Naive thymus-derived CD8-positive, alpha-beta T cell (primary cell): ENCODE data around the gene PCDH12. TPM values are rescaled to one million over a fixed set of nuclear protein-coding genes. Genes with fewer than 3 reads are reported as not detected.

Experiments
- ATAC-seq, 2 donors: fragments of 150-1000 bp; cut with Tn5 transposase in 1 of 2; sonication (Bioruptor Pico), chemical (Tn5 transposase) in 1 of 2; 1 replicate in 1 of 2; 2 replicates in 1 of 2; pipeline ENCODE4 v1.10.0; 2021; ENCODE audit warnings: mild to moderate bottlenecking in 2 of 2, moderate library complexity in 2 of 2
- POLR2A ChIA-PET: fragments of 350-600 bp; sonication (Branson Sonifier 250); formaldehyde crosslinking; loops from one replicate; lab custom pipeline; 2021; ENCODE audit warnings: antibody characterized with exemption; lab: Charles Lee
- DNase-seq, 10 donors: peaks; one replicate each; pipeline versions ENCODE4 v3.0.0 to v3.0.0-alpha.2; 2020 to 2022
- H3K27ac Mint-ChIP-seq, 10 donors: one replicate each; pipeline ENCODE4 v1.8.0; 2020 to 2022; ENCODE audit warnings: mild to moderate bottlenecking in 10 of 10, mixed read lengths in 10 of 10, moderate library complexity in 4 of 10, inconsistent platforms in 1 of 10
- H3K27me3 Mint-ChIP-seq, 5 donors: one replicate each; pipeline ENCODE4 v1.8.0; 2021 to 2022; ENCODE audit warnings: mixed read lengths in 5 of 5
- H3K36me3 Mint-ChIP-seq, 3 donors: one replicate each; pipeline ENCODE4 v1.8.0; 2020 to 2022; ENCODE audit warnings: mixed read lengths in 3 of 3, mild to moderate bottlenecking in 2 of 3, inconsistent platforms in 1 of 3
- H3K4me1 Mint-ChIP-seq, 4 donors: one replicate each; pipeline ENCODE4 v1.8.0; 2021 to 2022; ENCODE audit warnings: mixed read lengths in 4 of 4
- H3K4me3 Mint-ChIP-seq, 10 donors: one replicate each; pipeline ENCODE4 v1.8.0; 2020 to 2022; ENCODE audit warnings: mild to moderate bottlenecking in 10 of 10, mixed read lengths in 10 of 10, moderate library complexity in 6 of 10, inconsistent platforms in 1 of 10
- H3K9me3 Mint-ChIP-seq, 9 donors: one replicate each; pipeline ENCODE4 v1.8.0; 2020 to 2022; ENCODE audit warnings: mixed read lengths in 9 of 9, mild to moderate bottlenecking in 3 of 9, inconsistent platforms in 1 of 9, moderate library complexity in 1 of 9
- polyA plus RNA-seq, 3 donors: library from polyadenylated mRNA; unstranded; fragments of 300-500 nt; fragmentation: Illumina TruSeq; gene quantifications; one replicate each; pipeline ENCODE4 v1.2.3, GENCODE V29; 2021
- total RNA-seq, 8 experiments: library from RNA in 2 of 8; stranded (reverse) in 2 of 8; gene quantifications; one replicate each; pipeline ENCODE4 v1.2.3 and lab custom pipeline; 2021 to 2026

The PCDH12 gene
- total and polyA plus RNA-seq, 5 experiments from 2014 or later: 0.07 to 0.21 (median 0.07) TPM; not detected in 2

DNA sequence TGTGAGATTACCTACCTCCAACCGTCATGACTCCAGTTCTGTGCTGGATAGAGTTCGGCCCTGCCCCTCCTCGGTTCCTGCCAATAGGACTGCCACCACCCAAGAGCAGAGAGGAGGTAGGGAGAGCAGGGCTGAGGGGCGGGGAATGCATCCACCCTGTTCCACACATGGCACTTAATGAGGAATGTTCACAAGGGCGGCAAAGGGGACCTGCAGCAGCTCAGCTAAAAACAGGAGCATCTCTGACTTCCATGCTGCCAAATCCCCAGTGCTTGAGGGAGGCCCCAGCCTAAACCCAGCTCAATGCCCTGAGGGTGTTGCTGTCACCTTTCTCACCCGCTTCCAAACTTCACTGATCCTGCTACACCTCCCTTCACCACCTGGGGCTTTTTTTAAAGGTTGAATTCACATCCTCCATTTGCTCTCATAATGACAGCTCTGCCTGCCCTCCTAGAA is 42.1 kb downstream of the PCDH12 start:
- H3K4me1 Mint-ChIP-seq: peaks cover 5 to 15% (median 11%) of the 10 kb centered on the region in 4 donors
- no peak overlapping the region for H3K4me3 Mint-ChIP-seq
- H3K9me3 Mint-ChIP-seq: no peaks in the 10 kb centered on the region
- POLR2A ChIA-PET: interaction anchor here (0.6 to 3.4 kb wide), 3 partner anchors 7 to 53 kb away, joined by 3 to 16 read pairs (median 3); partner anchors contain the start of genes DELE1 and RNF14
- H3K27ac Mint-ChIP-seq: no peak overlapping the region
- H3K27me3 Mint-ChIP-seq: peaks cover 22 to 42% (median 23%) of the 10 kb centered on the region in 5 donors
- DNase-seq: no peak
- no peak for ATAC-seq
- no peaks in the 10 kb centered on the region for H3K36me3 Mint-ChIP-seq

DNA sequence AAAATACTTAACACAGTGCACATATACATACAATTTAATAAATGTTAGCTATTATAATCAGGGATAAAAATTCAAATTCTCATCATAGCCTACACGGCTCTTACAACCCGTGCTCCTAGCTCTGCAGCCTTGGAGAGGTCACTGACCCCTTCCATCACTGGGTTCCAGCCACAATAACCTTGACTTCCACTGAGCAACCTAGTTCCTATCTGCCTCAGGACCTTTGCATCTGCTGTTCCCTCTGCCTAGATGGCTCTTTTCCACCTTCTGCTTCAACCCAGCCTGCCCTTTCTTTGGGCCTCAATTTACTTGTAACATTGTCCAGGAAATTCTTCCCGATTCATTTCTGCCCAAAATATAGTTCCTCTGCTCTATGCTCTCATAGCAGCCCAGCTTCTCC is 43.2 kb downstream of the PCDH12 start:
- no peak for DNase-seq
- POLR2A ChIA-PET: interaction anchor here (0.5 to 3.4 kb wide), 4 partner anchors 9 to 595 kb away, joined by 3 to 16 read pairs (median 3); partner anchors contain the start of genes DELE1 and RNF14
- H3K9me3 Mint-ChIP-seq: no peaks in the 10 kb centered on the region
- peaks cover 22 to 42% (median 23%) of the 10 kb centered on the region in 5 donors for H3K27me3 Mint-ChIP-seq
- peak overlapping the region in 3 of 10 donors; percentile 9 to 52 (median 35) for H3K27ac Mint-ChIP-seq
- peaks cover 5 to 15% (median 11%) of the 10 kb centered on the region in 4 donors for H3K4me1 Mint-ChIP-seq
- H3K36me3 Mint-ChIP-seq: no peaks in the 10 kb centered on the region
- no peak for ATAC-seq
- peak overlapping the region; percentile 42 to 82 (median 64) for H3K4me3 Mint-ChIP-seq

DNA sequence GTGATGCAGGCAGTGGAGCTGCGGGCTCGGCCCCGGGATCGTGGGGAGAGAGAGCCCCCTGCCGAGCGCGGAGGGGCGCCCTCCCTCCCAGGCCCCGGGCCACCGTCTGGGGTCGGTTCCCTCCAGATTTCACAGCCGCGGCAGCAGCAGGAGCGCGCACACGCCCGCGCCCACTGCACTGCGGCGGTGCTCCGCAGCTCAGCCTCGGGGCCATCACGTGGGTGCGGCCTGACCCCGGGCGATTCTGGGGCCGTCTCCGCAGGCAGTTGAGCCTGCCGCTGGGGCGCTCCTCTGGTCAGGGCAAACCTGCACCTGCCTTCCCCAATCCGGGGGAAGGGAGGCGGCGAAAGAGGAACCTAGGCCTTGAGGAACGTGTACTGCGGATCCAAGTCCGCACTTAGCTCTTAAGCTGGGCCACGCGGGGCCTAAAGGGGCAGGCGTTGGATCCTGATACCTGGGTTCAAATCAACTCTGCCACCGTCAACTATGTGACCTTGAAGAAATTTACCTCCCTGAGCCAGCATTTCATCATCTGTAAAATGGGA is 43.7 kb downstream of the PCDH12 start:
- Mint-ChIP-seq H3K36me3 (no peaks in the 10 kb centered on the region), H3K27ac (peak overlapping the region in 1 of 10 donors; percentile 48), H3K27me3 (peaks cover 22 to 42% (median 23%) of the 10 kb centered on the region in 5 donors), H3K4me1 (peaks cover 5 to 15% (median 11%) of the 10 kb centered on the region in 4 donors), H3K9me3 (no peaks in the 10 kb centered on the region), H3K4me3 (peak overlapping the region; percentile 42 to 82 (median 72))
- ATAC-seq (peak; percentile 79 to 97), DNase-seq (peak in 9 of 10 donors; percentile 11 to 64 (median 29))
- POLR2A ChIA-PET: interaction anchor here (0.6 to 3.4 kb wide), 4 partner anchors 9 to 211 kb away, joined by 3 to 16 read pairs (median 3); partner anchors contain the start of gene DELE1

DNA sequence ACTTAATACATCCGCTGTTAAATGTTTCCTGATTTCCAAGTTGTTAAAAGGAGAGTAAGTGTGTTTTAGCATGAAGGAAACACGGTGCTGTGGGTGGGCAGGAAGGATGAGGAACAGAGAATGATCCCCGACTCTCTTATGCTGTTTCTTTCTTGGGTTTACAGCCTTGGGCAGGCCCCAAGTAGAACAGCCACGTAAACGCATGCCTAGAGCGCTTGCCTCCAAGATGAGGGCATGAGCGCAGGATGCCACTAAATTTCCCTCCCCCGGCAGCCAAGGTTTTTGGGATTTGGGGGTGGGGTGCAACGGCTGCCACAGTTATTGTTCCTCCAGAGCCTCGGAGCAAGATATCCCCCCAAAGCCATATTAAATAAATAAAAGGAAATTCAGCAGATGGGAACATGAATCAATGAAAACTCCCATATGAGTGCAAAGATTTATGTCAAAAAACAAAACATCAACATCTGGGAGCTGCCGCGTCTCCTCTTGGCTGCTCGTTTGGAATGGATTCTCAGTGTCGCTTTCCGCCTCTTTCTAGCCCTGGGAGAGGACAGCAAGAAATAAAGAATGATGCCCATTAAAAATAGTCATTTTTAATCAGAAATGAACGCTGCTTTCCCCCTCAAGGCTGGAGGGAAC is 44.3 kb downstream of the PCDH12 start:
- no peaks in the 10 kb centered on the region for H3K9me3 Mint-ChIP-seq
- ATAC-seq (peak in 1 of 2 donors; percentile 25), DNase-seq (no peak)
- H3K27ac Mint-ChIP-seq: peak overlapping the region in 3 of 10 donors; percentile 3 to 48 (median 33)
- peak overlapping the region; percentile 42 to 78 (median 72) for H3K4me3 Mint-ChIP-seq
- H3K36me3 Mint-ChIP-seq: no peaks in the 10 kb centered on the region
- peaks cover 5 to 15% (median 11%) of the 10 kb centered on the region in 4 donors for H3K4me1 Mint-ChIP-seq
- peaks cover 22 to 42% (median 23%) of the 10 kb centered on the region in 5 donors for H3K27me3 Mint-ChIP-seq
- POLR2A ChIA-PET: interaction anchor here (0.6 to 3.4 kb wide), 4 partner anchors 10 to 210 kb away, joined by 3 to 16 read pairs (median 3); partner anchors contain the start of gene DELE1

DNA sequence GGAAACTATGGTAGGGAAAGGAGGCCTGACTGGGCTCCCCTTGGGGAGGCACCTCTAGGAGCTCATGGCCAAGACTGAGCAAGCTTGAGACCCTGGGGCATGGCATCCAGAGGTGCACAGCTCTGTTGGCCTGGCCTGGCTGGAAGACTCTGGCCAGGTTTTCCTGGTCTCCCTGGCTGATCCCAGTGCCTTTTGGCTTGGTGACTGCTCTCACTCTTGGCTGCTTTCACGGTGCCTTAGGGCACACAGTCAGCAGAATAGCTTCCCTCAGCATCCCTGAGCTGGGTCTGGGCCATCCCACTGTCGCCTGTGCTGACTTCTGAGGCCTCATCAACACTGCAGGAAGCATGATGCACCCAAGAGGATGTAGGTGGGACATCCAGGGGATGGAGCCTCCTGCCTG is 47.7 kb downstream of the PCDH12 start:
- H3K36me3 Mint-ChIP-seq: no peaks in the 10 kb centered on the region
- DNase-seq (no peak), ATAC-seq (no peak)
- no peak overlapping the region for H3K27ac Mint-ChIP-seq
- POLR2A ChIA-PET: no interaction called here
- H3K4me3 Mint-ChIP-seq: no peak overlapping the region
- H3K27me3 Mint-ChIP-seq: peaks cover 14 to 23% (median 18%) of the 10 kb centered on the region in 5 donors
- peaks cover 0 to 4% (median 0%) of the 10 kb centered on the region in 9 donors for H3K9me3 Mint-ChIP-seq
- H3K4me1 Mint-ChIP-seq: peaks cover 5 to 15% (median 9%) of the 10 kb centered on the region in 4 donors

DNA sequence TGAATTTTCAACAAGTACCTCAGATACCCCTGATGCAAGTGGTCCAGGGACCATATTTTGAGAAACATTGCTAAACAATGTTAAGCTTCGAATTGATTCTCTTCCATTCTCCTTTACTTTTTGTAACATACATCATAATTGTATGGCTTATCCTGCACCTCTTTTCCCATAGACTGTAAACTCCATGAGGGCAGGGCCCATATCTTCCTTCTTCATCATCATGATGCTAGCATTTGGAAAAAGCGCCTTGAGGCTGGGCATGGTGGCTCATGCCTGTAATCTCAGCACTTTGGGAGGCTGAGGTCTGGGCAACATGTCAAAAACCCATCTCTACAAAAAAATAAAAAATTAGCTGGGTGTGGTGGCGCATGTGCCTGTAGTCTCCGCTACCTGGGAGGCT is 48.8 kb downstream of the PCDH12 start:
- H3K9me3 Mint-ChIP-seq: peaks cover 0 to 4% (median 0%) of the 10 kb centered on the region in 9 donors
- H3K27me3 Mint-ChIP-seq: peaks cover 9 to 17% (median 15%) of the 10 kb centered on the region in 5 donors
- H3K36me3 Mint-ChIP-seq: no peaks in the 10 kb centered on the region
- peak overlapping the region in 1 of 10 donors; percentile 68 for H3K27ac Mint-ChIP-seq
- H3K4me1 Mint-ChIP-seq: peaks cover 5 to 10% (median 9%) of the 10 kb centered on the region in 4 donors
- POLR2A ChIA-PET: interaction anchor here (0.7 kb wide), 1 partner anchor 1659 kb away, joined by 6 read pairs; no protein-coding TSS in a partner anchor
- H3K4me3 Mint-ChIP-seq: no peak overlapping the region
- no peak for ATAC-seq
- DNase-seq: no peak

DNA sequence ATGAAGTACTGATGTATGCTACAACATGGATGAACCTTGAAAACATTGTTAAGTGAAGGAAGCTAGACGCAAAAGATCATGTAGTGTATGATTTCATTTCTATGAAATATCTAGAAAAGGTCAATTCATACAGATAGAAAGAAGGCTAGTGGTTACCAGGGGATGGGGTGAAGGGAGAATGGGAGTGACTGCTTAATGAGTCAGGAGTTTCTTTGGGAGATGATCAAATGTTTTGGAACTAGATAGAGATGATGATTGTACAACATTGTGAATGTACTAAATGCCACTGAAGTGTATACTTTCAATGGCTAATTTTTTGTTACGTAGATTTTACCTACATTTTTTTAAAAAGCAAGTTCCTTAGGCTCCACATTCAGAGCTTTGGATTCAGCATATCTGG is 49.2 kb downstream of the PCDH12 start:
- ATAC-seq (no peak), DNase-seq (no peak)
- Mint-ChIP-seq H3K4me1 (peaks cover 5 to 8% (median 7%) of the 10 kb centered on the region in 4 donors), H3K27ac (no peak overlapping the region), H3K27me3 (peaks cover 9 to 15% (median 14%) of the 10 kb centered on the region in 5 donors), H3K36me3 (no peaks in the 10 kb centered on the region), H3K4me3 (no peak overlapping the region), H3K9me3 (peaks cover 0 to 4% (median 0%) of the 10 kb centered on the region in 9 donors)
- POLR2A ChIA-PET: interaction anchor here (0.7 kb wide), 1 partner anchor 1658 kb away, joined by 6 read pairs; no protein-coding TSS in a partner anchor

DNA sequence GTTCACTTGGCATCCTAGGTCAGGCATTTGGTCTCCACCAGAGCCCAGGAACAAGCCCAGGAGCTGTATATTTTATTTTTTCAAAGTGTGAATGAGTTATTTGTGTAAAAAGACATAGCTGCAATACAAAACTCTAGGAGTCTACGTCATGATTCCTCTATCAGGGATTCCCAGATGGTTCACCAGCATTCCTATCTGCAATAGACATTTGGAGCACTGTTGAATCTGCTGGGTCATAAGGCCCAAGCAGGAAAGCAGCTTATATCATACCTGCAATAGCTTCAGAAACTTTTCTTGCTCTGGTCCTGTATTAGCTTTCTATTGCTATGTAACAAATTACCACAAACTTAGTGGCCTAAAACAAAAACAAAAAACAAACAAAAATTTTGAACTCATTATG is 51.0 kb downstream of the PCDH12 start:
- DNase-seq (no peak), ATAC-seq (no peak)
- POLR2A ChIA-PET: interaction anchor here (0.7 to 1.2 kb wide), 3 partner anchors 16 to 144 kb away, joined by 5 to 6 read pairs (median 5); no protein-coding TSS in a partner anchor
- Mint-ChIP-seq H3K9me3 (peaks cover 0 to 4% (median 0%) of the 10 kb centered on the region in 9 donors), H3K27ac (no peak overlapping the region), H3K36me3 (no peaks in the 10 kb centered on the region), H3K4me1 (no peaks in the 10 kb centered on the region), H3K4me3 (no peak overlapping the region), H3K27me3 (peaks cover under 1 to 10% (median 4%) of the 10 kb centered on the region in 5 donors)

DNA sequence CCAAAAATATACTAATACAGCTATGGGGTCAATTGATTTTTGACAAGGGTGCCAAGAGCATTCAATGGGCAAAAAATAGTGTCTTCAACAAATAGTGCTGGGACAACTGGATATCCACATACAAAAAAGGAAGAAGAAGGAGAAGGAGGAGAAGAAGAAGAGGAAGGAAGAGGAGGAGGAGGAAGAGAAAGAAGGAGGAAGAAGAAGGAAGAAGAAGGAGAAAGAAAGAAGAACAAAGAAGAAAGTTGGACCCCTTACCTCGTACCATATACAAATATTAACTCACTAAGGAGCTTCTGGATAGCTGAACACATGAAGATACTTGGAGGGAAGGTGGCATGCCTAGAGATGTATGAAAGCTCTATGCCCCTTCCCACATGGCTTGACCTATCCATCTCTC is 51.5 kb downstream of the PCDH12 start:
- Mint-ChIP-seq H3K36me3 (no peaks in the 10 kb centered on the region), H3K9me3 (peaks cover 0 to 4% (median 0%) of the 10 kb centered on the region in 9 donors), H3K4me3 (no peak overlapping the region), H3K27ac (no peak overlapping the region), H3K27me3 (peaks cover 5 to 14% (median 8%) of the 10 kb centered on the region in 5 donors), H3K4me1 (no peaks in the 10 kb centered on the region)
- ATAC-seq: no peak
- POLR2A ChIA-PET: interaction anchor here (0.7 to 1.2 kb wide), 2 partner anchors 16 to 99 kb away, joined by 5 read pairs; no protein-coding TSS in a partner anchor
- no peak for DNase-seq

DNA sequence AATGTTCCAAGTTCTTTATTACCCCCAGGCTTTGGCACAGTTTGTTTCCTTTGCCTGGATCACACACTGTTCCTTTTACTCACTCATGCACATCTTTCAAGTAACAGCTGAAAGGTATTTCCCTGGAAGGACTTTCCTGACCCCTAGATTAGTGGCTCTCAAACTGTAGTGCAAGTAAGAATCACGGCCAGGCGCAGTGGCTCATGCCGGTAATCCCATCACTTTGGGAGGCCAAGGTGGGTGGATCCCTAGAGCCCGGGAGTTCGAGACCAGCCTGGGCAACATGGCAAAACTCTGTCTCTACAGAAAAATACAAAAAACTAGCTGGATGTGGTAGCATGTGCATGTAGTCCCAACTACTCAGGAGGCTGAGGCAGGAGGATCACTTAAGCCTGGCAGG is 53.5 kb downstream of the PCDH12 start:
- no peak overlapping the region for H3K27ac Mint-ChIP-seq
- POLR2A ChIA-PET: no interaction called here

DNA sequence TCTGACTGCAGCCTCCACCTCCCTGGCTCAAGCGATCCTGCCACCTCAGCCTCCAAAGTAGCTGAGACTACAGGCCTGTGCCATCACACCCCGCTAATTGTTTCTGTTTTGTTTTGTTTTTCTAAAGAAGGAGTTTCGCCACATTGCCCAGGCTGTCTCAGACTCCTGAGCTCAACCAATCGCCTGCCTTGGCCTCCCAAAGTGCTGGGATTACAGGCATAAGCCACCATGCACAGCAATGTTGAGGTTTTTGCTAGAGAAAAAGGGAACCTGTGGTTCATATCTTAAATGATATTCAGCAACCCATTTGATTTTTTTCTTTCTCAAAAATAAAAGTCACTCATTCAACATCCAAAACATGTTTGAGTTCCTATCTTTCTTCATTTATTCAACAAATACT is 54.7 kb downstream of the PCDH12 start:
- H3K36me3 Mint-ChIP-seq: no peaks in the 10 kb centered on the region
- H3K27ac Mint-ChIP-seq: no peak overlapping the region
- no peak overlapping the region for H3K4me3 Mint-ChIP-seq
- ATAC-seq (no peak), DNase-seq (no peak)
- H3K27me3 Mint-ChIP-seq: peaks cover 6 to 17% (median 12%) of the 10 kb centered on the region in 5 donors
- peaks cover 0 to 4% (median 0%) of the 10 kb centered on the region in 9 donors for H3K9me3 Mint-ChIP-seq
- POLR2A ChIA-PET: no interaction called here
- no peaks in the 10 kb centered on the region for H3K4me1 Mint-ChIP-seq

More for the DNA sequence above, 53.5 kb downstream of the PCDH12 start:
- Mint-ChIP-seq H3K27me3 (peaks cover 6 to 17% (median 12%) of the 10 kb centered on the region in 5 donors), H3K9me3 (peaks cover 0 to 4% (median 0%) of the 10 kb centered on the region in 9 donors), H3K4me3 (no peak overlapping the region), H3K4me1 (no peaks in the 10 kb centered on the region), H3K36me3 (no peaks in the 10 kb centered on the region)
- DNase-seq (no peak), ATAC-seq (no peak)

DNA sequence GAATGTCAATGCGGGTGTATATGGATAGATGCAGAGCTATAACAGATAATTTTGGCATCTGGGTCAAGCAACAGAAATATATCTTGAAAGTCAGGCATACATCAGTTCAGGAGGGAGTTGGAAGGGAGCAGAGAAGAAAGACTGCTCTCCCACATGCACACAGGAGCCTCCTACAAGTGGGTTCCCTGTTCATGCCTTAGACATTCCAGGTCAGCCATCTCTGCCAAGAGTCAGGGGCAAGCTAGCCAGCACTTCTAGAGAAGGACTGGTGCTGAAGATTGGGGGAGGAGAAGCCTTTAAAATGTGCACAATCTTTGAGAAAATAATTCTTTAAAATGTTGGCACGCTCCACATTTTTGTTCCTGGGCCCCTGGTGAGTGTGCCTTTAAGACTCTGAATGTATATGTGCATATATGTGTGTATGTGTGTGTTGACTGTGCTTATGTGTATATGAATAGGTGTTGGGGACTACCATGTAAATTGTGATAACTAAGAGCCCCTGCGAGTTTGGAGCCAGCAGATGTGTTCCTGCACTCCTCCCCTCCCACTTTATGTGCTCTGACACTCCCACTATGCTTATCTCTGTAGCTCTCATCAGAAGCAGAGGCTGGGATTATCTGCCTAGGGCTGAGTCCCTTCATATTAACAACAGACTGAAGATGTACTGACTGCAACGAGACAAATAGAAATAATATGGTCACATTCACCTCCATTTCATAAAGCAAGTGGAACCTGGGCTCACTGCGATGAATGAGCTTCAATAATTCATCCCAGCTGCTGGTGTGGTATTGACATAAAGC is 55.8 kb downstream of the PCDH12 start:
- Mint-ChIP-seq H3K9me3 (peaks cover 0 to 4% (median 0%) of the 10 kb centered on the region in 9 donors), H3K4me1 (no peaks in the 10 kb centered on the region), H3K27me3 (peaks cover 6 to 17% (median 12%) of the 10 kb centered on the region in 5 donors), H3K27ac (no peak overlapping the region), H3K36me3 (no peaks in the 10 kb centered on the region), H3K4me3 (no peak overlapping the region)
- DNase-seq (no peak), ATAC-seq (no peak)
- POLR2A ChIA-PET: no interaction called here
